HEK293T (cell line): ENCODE data around the gene KRT17.

Source experiments
- CTCF ChIA-PET: fragments of 350-600 bp; formaldehyde crosslinking; extraction: SDS; loops from one replicate; lab custom pipeline; 2021; ENCODE audit warnings: antibody characterized with exemption, inconsistent platforms; lab: Yijun Ruan, JAX
- POLR2A ChIA-PET: fragments of 350-600 bp; formaldehyde crosslinking; extraction: SDS; loops from one replicate; lab custom pipeline; 2020; ENCODE audit warnings: antibody characterized with exemption, inconsistent platforms; lab: Yijun Ruan, JAX
- DNase-seq: peaks from one replicate; pipeline ENCODE4 v3.0.0; 2012; ENCODE audit warnings: mixed read lengths; ENCODE audit errors: extremely low spot score
- ARNT ChIP-seq: fragments of 450-650 bp; IDR thresholded peaks from 2 replicates; pipeline ENCODE4 v1.6.1; 2017; ENCODE audit warnings: mild to moderate bottlenecking
- BHLHE40 ChIP-seq: fragments of 450-650 bp; IDR thresholded peaks from 2 replicates; pipeline ENCODE4 v1.6.1; 2016; ENCODE audit warnings: mild to moderate bottlenecking, moderate library complexity, borderline replicate concordance
- CTBP1 ChIP-seq: fragments of 450-650 bp; IDR thresholded peaks from 2 replicates; pipeline ENCODE4 v1.6.1; 2016; ENCODE audit warnings: borderline replicate concordance
- ELF4 ChIP-seq: fragments of 450-650 bp; IDR thresholded peaks from 2 replicates; pipeline ENCODE4 v1.6.1; 2017; ENCODE audit warnings: antibody characterized with exemption
- FOXA1 ChIP-seq: fragments of 450-650 bp; IDR thresholded peaks from 2 replicates; pipeline ENCODE4 v1.6.1; 2016; ENCODE audit warnings: mild to moderate bottlenecking
- FOXK2 ChIP-seq: fragments of 450-650 bp; IDR thresholded peaks from 2 replicates; pipeline ENCODE4 v1.6.1; 2016; ENCODE audit warnings: mild to moderate bottlenecking
- FOXM1 ChIP-seq: fragments of 450-650 bp; IDR thresholded peaks from 2 replicates; pipeline ENCODE4 v1.6.1; 2017; ENCODE audit warnings: mild to moderate bottlenecking, borderline replicate concordance
- HDGF ChIP-seq: fragments of 450-650 bp; IDR thresholded peaks from 2 replicates; pipeline ENCODE4 v1.6.1; 2017; ENCODE audit warnings: antibody characterized with exemption, borderline replicate concordance
- L3MBTL2 ChIP-seq: fragments of 450-650 bp; conservative IDR thresholded peaks from 2 replicates; pipeline ENCODE4 v1.6.1; 2016; ENCODE audit warnings: mild to moderate bottlenecking
- LEF1 ChIP-seq: fragments of 450-650 bp; IDR thresholded peaks from 2 replicates; pipeline ENCODE4 v1.6.1; 2017; ENCODE audit warnings: mild to moderate bottlenecking, borderline replicate concordance
- NFRKB ChIP-seq: fragments of 450-650 bp; IDR thresholded peaks from 2 replicates; pipeline ENCODE4 v1.6.1; 2016; ENCODE audit warnings: mild to moderate bottlenecking, moderate library complexity
- PKNOX1 ChIP-seq: fragments of 450-650 bp; IDR thresholded peaks from 2 replicates; pipeline ENCODE4 v1.6.1; 2016
- SP1 ChIP-seq: fragments of 450-650 bp; IDR thresholded peaks from 2 replicates; pipeline ENCODE4 v1.6.1; 2017
- SUZ12 ChIP-seq: fragments of 450-650 bp; IDR thresholded peaks from 2 replicates; pipeline ENCODE4 v1.6.1; 2016; ENCODE audit warnings: mild to moderate bottlenecking
- TARDBP ChIP-seq: fragments of 450-650 bp; IDR thresholded peaks from 2 replicates; pipeline ENCODE4 v1.6.1; 2016
- ZNF384 ChIP-seq: fragments of 450-650 bp; IDR thresholded peaks from 2 replicates; pipeline ENCODE4 v1.6.1; 2016

The KRT17 gene

GRCh38 chr17:41658846-41659245 is 34.5 kb upstream of the KRT17 start:
- POLR2A ChIA-PET, result no interaction called here

GRCh38 chr17:41657936-41658335 is 33.6 kb upstream of the KRT17 start:
- CTCF ChIA-PET, result interaction anchor here (0.8 to 0.9 kb wide), 3 partner anchors 9 to 273 kb away, joined by 3 to 5 read pairs (median 4); partner anchors contain the start of gene ODAD4
- DNase-seq, result no peak
- TF ChIP-seq L3MBTL2 (no peak), SUZ12 (no peak), BHLHE40 (no peak), LEF1 (no peak), TARDBP (no peak)
- POLR2A ChIA-PET, result interaction anchor here (0.7 to 0.9 kb wide), 3 partner anchors 31 to 272 kb away, joined by 3 to 4 read pairs (median 3); partner anchors contain the start of gene EIF1

More at GRCh38 chr17:41658846-41659245, 34.5 kb upstream of the KRT17 start:
- no peak for TF ChIP-seq SUZ12
- no peak for TF ChIP-seq L3MBTL2
- TF ChIP-seq FOXK2, result no peak
- no peak for TF ChIP-seq NFRKB
- no peak for TF ChIP-seq TARDBP
- no peak for TF ChIP-seq BHLHE40
- no peak for TF ChIP-seq PKNOX1
- TF ChIP-seq LEF1, result no peak
- TF ChIP-seq ARNT, result no peak
- TF ChIP-seq CTBP1, result no peak
- no peak for TF ChIP-seq ZNF384
- no peak for TF ChIP-seq ELF4
- no peak for TF ChIP-seq FOXA1
- TF ChIP-seq FOXM1, result no peak
- no peak for TF ChIP-seq HDGF
- TF ChIP-seq SP1, result no peak
- no peak for DNase-seq
- CTCF ChIA-PET, result no interaction called here

- ChIA-PET CTCF (interaction anchor here (0.8 to 2.8 kb wide), 2 partner anchors 108 to 1042 kb away, joined by 3 to 13 read pairs; no protein-coding TSS in a partner anchor), POLR2A (interaction anchor here (0.9 kb wide), 1 partner anchor 31 kb away, joined by 3 read pairs; the partner anchor contains the start of gene EIF1)
- TF ChIP-seq PKNOX1 (no peak), NFRKB (no peak), FOXM1 (no peak), ELF4 (no peak), FOXK2 (no peak), L3MBTL2 (no peak), LEF1 (no peak), ARNT (no peak), ZNF384 (no peak), FOXA1 (no peak), BHLHE40 (no peak), SP1 (no peak), HDGF (no peak), CTBP1 (no peak), SUZ12 (no peak)
- DNase-seq, result no peak
These were observed 32.9 kb upstream of the KRT17 start for GRCh38 chr17:41657176-41657754.

- ChIA-PET CTCF (interaction anchor here (0.8 to 2.8 kb wide), 3 partner anchors 9 to 1041 kb away, joined by 3 to 13 read pairs (median 5); no protein-coding TSS in a partner anchor), POLR2A (no interaction called here)
- DNase-seq, result no peak
- TF ChIP-seq FOXM1, result no peak
- TF ChIP-seq LEF1, result no peak
- TF ChIP-seq CTBP1, result no peak
- no peak for TF ChIP-seq NFRKB
- TF ChIP-seq L3MBTL2, result no peak
- TF ChIP-seq PKNOX1, result no peak
- TF ChIP-seq BHLHE40, result no peak
- no peak for TF ChIP-seq ZNF384
These were observed 32.1 kb upstream of the KRT17 start for GRCh38 chr17:41656249-41657023.

GRCh38 chr17:41655611-41656111 is 31.3 kb upstream of the KRT17 start:
- no peak for TF ChIP-seq LEF1
- TF ChIP-seq ARNT, result no peak
- no peak for TF ChIP-seq CTBP1
- TF ChIP-seq ZNF384, result no peak
- no peak for TF ChIP-seq NFRKB
- no peak for TF ChIP-seq SUZ12
- no peak for TF ChIP-seq L3MBTL2
- no peak for TF ChIP-seq SP1
- no peak for TF ChIP-seq TARDBP
- TF ChIP-seq PKNOX1, result no peak
- no peak for TF ChIP-seq BHLHE40
- CTCF ChIA-PET, result interaction anchor here (1.7 to 2.8 kb wide), 2 partner anchors 10 to 106 kb away, joined by 5 to 13 read pairs; no protein-coding TSS in a partner anchor
- DNase-seq, result no peak
- POLR2A ChIA-PET, result no interaction called here
